Lung microvascular endothelial cell (primary cell): ENCODE results near the gene OGT. TPM values are rescaled to one million over a fixed set of nuclear protein-coding genes. Genes with fewer than 3 reads are reported as not detected.
A peak's percentile ranks its signal among the peaks of the same experiment; 100 is the strongest.

Experiments
- DNase-seq, 2 donors: peaks; one replicate each; pipeline versions ENCODE4 v3.0.0 to v3.0.0-alpha.2; 2010; ENCODE audit warnings: low read depth in 2 of 2
- total RNA-seq: library from RNA; depleted of rRNA; stranded (reverse); fragments of >200 nt; gene quantifications from 2 replicates; pipeline ENCODE4 v1.2.1, GENCODE V29; 2014

Gene OGT
- total RNA-seq, 1 donor from 2014 or later: 83.1 TPM

- DNase-seq: no peak
These were observed 89.2 kb downstream of the OGT start for GRCh38 chrX:71622032-71622575.

GRCh38 chrX:71622576-71623450 lies 89.9 kb downstream of the OGT start:
- peak; percentile 33 to 68 for DNase-seq

GRCh38 chrX:71623714-71624113 lies 90.8 kb downstream of the OGT start:
- no peak for DNase-seq

GRCh38 chrX:71625471-71625870 lies 92.6 kb downstream of the OGT start:
- DNase-seq: no peak

Other genes with a start within 250 kb of the OGT start
- gene NONO, start 249.5 kb upstream of the OGT start, total RNA-seq: 280 and 309 TPM in 2 replicates
- 0.22 and 0.40 TPM in 2 replicates for gene ITGB1BP2, start 231.4 kb upstream of the OGT start, total RNA-seq
- 23.8 and 28.4 TPM in 2 replicates for gene TAF1, start 166.7 kb upstream of the OGT start, total RNA-seq
- gene GCNA, start 45.3 kb downstream of the OGT start, total RNA-seq: 0.44 and 1.8 TPM in 2 replicates
- gene CXCR3, start 85.4 kb downstream of the OGT start, total RNA-seq: not detected in 2 replicates
- gene CXorf49, start 185.2 kb downstream of the OGT start, total RNA-seq: not detected in 2 replicates
- not detected in 2 replicates for gene CXorf49B, start 230.2 kb downstream of the OGT start, total RNA-seq